Loucy (cell line): ENCODE measurements around the gene PNLIPRP1.

Experiments
- CTCF ChIP-seq: fragments of 200-600 bp; sonication (generic); conservative IDR thresholded peaks from 2 replicates; pipeline ENCODE4 v1.5.1; 2014; ENCODE audit warnings: mild to moderate bottlenecking, antibody characterized with exemption, low read length
- EZH2phosphoT487 ChIP-seq: fragments of 200-600 bp; IDR thresholded peaks from 2 replicates; pipeline ENCODE4 v1.6.1; 2018; ENCODE audit warnings: antibody characterized with exemption, mild to moderate bottlenecking, moderate library complexity, borderline replicate concordance

GRCh38 chr10:116613471-116613870, 22.7 kb downstream of the PNLIPRP1 start:
- TF ChIP-seq CTCF (no peak), EZH2phosphoT487 (no peak)
